Measurements from ENCODE around the gene PROZ. TPM values are rescaled to one million over a fixed set of nuclear protein-coding genes. Genes with fewer than 3 reads are reported as not detected.

Gene PROZ
- total RNA-seq, 1 donor from 2014 or later: not detected

DNA sequence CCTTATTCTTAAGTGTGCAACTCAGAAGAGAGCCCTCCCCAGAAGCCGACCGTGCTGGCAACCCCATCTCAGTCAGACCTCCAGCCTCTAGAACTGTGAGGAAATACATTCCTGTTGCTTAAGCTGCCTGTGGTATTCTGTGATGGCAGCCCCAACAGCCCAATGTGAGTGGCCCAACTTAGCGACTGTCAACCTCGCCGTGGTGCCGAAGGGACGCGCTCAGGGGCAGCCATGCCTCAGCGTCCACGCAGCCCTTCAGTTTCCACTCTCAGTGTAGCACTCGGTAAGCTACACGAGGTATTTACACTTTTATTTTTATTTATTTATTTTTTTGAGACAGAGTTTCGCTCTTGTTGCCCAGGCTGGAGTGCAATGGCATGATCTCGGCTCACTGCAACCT, 18.4 kb downstream of the PROZ start:
- no peak for FAIRE-seq
- H3K27ac Mint-ChIP-seq (ENCODE audit: unreplicated experiment): no peak overlapping the region
- H3K27ac ChIP-seq (ENCODE audit: low read depth, low read length): no peak overlapping the region

GRCh38 chr13:113178070-113178895, 19.8 kb downstream of the PROZ start:
- H3K9ac ChIP-seq (ENCODE audit: low read length): peak overlapping the region; percentile 82

More for the DNA sequence above, 18.4 kb downstream of the PROZ start:
- Histone ChIP-seq H3K79me2 (ENCODE audit: insufficient read depth, low read length) (no peaks in the 10 kb centered on the region), H3K9me3 (ENCODE audit: insufficient read depth, low read depth, low read length) (no peaks in the 10 kb centered on the region), H3K4me1 (ENCODE audit: insufficient read depth, low read length) (peaks cover 23% of the 10 kb centered on the region), H4K20me1 (ENCODE audit: insufficient read depth, low read length) (no peaks in the 10 kb centered on the region), H3K36me3 (ENCODE audit: insufficient read depth, low read length) (peaks cover 27% of the 10 kb centered on the region), H3K4me2 (ENCODE audit: low read length) (no peak overlapping the region), H3K4me3 (ENCODE audit: insufficient read depth, low read depth, low read length) (no peak overlapping the region), H2AFZ (ENCODE audit: low read depth, low read length) (no peak overlapping the region), H3K9ac (ENCODE audit: low read length) (no peak overlapping the region), H3K27me3 (ENCODE audit: insufficient read depth, low read length) (no peaks in the 10 kb centered on the region)
- Mint-ChIP-seq H3K4me1 (ENCODE audit: low read depth, unreplicated experiment) (peaks cover 30% of the 10 kb centered on the region), H3K27me3 (ENCODE audit: low read depth, unreplicated experiment) (no peaks in the 10 kb centered on the region), H3K9me3 (ENCODE audit: unreplicated experiment) (no peaks in the 10 kb centered on the region), H3K36me3 (ENCODE audit: low read depth, unreplicated experiment) (peaks cover 32% of the 10 kb centered on the region), H3K4me3 (ENCODE audit: unreplicated experiment) (no peak overlapping the region)
- no peak for TF ChIP-seq CTCF (IDR thresholded peaks at IDR 0.05; ENCODE audit: insufficient read depth, low read depth, low read length)
- TF ChIP-seq EZH2 (IDR thresholded peaks at IDR 0.05; ENCODE audit: insufficient read depth, low read length): no peak
- DNase-seq (ENCODE audit: low read depth): no peak

More at GRCh38 chr13:113178070-113178895, 19.8 kb downstream of the PROZ start:
- Mint-ChIP-seq H3K36me3 (ENCODE audit: low read depth, unreplicated experiment) (peaks cover 27% of the 10 kb centered on the region), H3K4me3 (ENCODE audit: unreplicated experiment) (peak overlapping the region; percentile 2), H3K9me3 (ENCODE audit: unreplicated experiment) (no peaks in the 10 kb centered on the region), H3K4me1 (ENCODE audit: low read depth, unreplicated experiment) (peaks cover 35% of the 10 kb centered on the region), H3K27me3 (ENCODE audit: low read depth, unreplicated experiment) (no peaks in the 10 kb centered on the region), H3K27ac (ENCODE audit: unreplicated experiment) (peak overlapping the region; percentile 79)
- Histone ChIP-seq H3K4me2 (ENCODE audit: low read length) (peak overlapping the region; percentile 79), H3K36me3 (ENCODE audit: insufficient read depth, low read length) (peaks cover 27% of the 10 kb centered on the region), H3K27ac (ENCODE audit: low read depth, low read length) (peak overlapping the region; percentile 93), H3K27me3 (ENCODE audit: insufficient read depth, low read length) (no peaks in the 10 kb centered on the region), H2AFZ (ENCODE audit: low read depth, low read length) (no peak overlapping the region), H4K20me1 (ENCODE audit: insufficient read depth, low read length) (no peaks in the 10 kb centered on the region), H3K4me3 (ENCODE audit: insufficient read depth, low read depth, low read length) (peak overlapping the region; percentile 46), H3K9me3 (ENCODE audit: insufficient read depth, low read depth, low read length) (no peaks in the 10 kb centered on the region), H3K79me2 (ENCODE audit: insufficient read depth, low read length) (no peaks in the 10 kb centered on the region), H3K4me1 (ENCODE audit: insufficient read depth, low read length) (peaks cover 23% of the 10 kb centered on the region)
- TF ChIP-seq EZH2 (IDR thresholded peaks at IDR 0.05; ENCODE audit: insufficient read depth, low read length) (no peak), CTCF (IDR thresholded peaks at IDR 0.05; ENCODE audit: insufficient read depth, low read depth, low read length) (no peak)
- DNase-seq (ENCODE audit: low read depth): peak; percentile 97
- peak; percentile 99 for FAIRE-seq

Measured in astrocyte (in vitro differentiated cells and primary cell).